Activated T-cell treated with anti-CD3 and anti-CD28 coated beads, Interleukin-2, amount 50 U/mL, for 72 hours (primary cell): ENCODE data around the gene NUP205. TPM values are rescaled to one million over a fixed set of nuclear protein-coding genes. Genes with fewer than 3 reads are reported as not detected.
"Not testable (repeated sequence)": the region's sequence is repeated elsewhere in the genome, so short reads cannot be mapped to it uniquely, and the experiment has no call there.

ENCODE experiments used
- ATAC-seq, 2 donors: fragments of 150-1000 bp; cut with Tn5 transposase; replicated peaks in 1 of 2; 2 replicates each; pipeline ENCODE4 v1.10.0; 2021; ENCODE audit warnings: moderate library complexity in 2 of 2, mild to moderate bottlenecking in 1 of 2
- DNase-seq, 2 donors: peaks; one replicate each; pipeline ENCODE4 v3.0.0; 2021 to 2022; ENCODE audit warnings: mixed read lengths in 1 of 2
- H3K27ac Mint-ChIP-seq: one replicate; pipeline ENCODE4 v1.8.0; 2022; ENCODE audit warnings: mild to moderate bottlenecking, moderate library complexity, mixed read lengths
- H3K27me3 Mint-ChIP-seq: one replicate; pipeline ENCODE4 v1.8.0; 2022; ENCODE audit warnings: low read depth, mixed read lengths
- H3K36me3 Mint-ChIP-seq, 2 donors: one replicate each; pipeline ENCODE4 v1.8.0; 2022; ENCODE audit warnings: mixed read lengths in 2 of 2, mild to moderate bottlenecking in 1 of 2; ENCODE audit not compliant: insufficient read depth in 2 of 2
- H3K4me1 Mint-ChIP-seq: one replicate; pipeline ENCODE4 v1.8.0; 2022; ENCODE audit warnings: low read depth, mixed read lengths
- H3K4me3 Mint-ChIP-seq, 2 donors: one replicate each; pipeline ENCODE4 v1.8.0; 2022; ENCODE audit warnings: mild to moderate bottlenecking in 2 of 2, mixed read lengths in 2 of 2, moderate library complexity in 2 of 2
- H3K9me3 Mint-ChIP-seq, 2 donors: one replicate each; pipeline ENCODE4 v1.8.0; 2022; ENCODE audit warnings: mixed read lengths in 2 of 2
- total RNA-seq, 2 donors: library from RNA; stranded (reverse); gene quantifications; one replicate each; pipeline ENCODE4 v1.2.3, GENCODE V29; 2022

Gene NUP205
- total RNA-seq, 2 donors from 2014 or later, result 76.6 to 79.8 TPM

DNA sequence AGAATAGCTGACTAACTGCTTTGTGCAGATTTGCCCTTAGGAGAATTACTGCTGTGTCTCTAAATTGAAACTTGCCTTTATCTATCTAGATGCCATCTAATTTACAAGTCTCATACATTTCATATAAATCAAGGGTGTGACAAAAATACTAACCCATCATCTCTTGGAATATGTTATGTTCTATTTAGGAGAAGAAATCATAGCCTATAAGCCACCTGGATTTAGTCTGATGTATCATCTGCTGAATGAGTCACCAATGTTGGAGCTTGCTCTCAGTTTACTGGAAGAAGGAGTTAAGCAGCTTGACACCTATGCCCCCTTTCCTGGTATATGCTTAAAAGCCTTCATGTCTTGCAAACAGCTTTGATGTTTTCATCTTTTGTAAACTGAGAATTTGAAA lies 43.5 kb downstream of the NUP205 start:
- Mint-ChIP-seq H3K27ac (peak overlapping the region; percentile 44), H3K9me3 (no peaks in the 10 kb centered on the region), H3K27me3 (no peaks in the 10 kb centered on the region), H3K4me1 (no peaks in the 10 kb centered on the region), H3K4me3 (no peak overlapping the region), H3K36me3 (peaks cover 3 to 35% of the 10 kb centered on the region in 2 donors)
- DNase-seq, result no peak
- ATAC-seq, result no peak

GRCh38 chr7:135602304-135602703 lies 44.6 kb downstream of the NUP205 start:
- peaks cover 3 to 40% of the 10 kb centered on the region in 2 donors for H3K36me3 Mint-ChIP-seq
- H3K27me3 Mint-ChIP-seq, result no peaks in the 10 kb centered on the region
- no peak overlapping the region for H3K4me3 Mint-ChIP-seq
- DNase-seq (no peak), ATAC-seq (no peak)
- peak overlapping the region; percentile 36 for H3K27ac Mint-ChIP-seq
- H3K4me1 Mint-ChIP-seq, result no peaks in the 10 kb centered on the region
- H3K9me3 Mint-ChIP-seq, result no peaks in the 10 kb centered on the region

GRCh38 chr7:135616136-135616535 lies 58.4 kb downstream of the NUP205 start:
- no peak for ATAC-seq
- Mint-ChIP-seq H3K27ac (no peak overlapping the region), H3K27me3 (no peaks in the 10 kb centered on the region)

DNA sequence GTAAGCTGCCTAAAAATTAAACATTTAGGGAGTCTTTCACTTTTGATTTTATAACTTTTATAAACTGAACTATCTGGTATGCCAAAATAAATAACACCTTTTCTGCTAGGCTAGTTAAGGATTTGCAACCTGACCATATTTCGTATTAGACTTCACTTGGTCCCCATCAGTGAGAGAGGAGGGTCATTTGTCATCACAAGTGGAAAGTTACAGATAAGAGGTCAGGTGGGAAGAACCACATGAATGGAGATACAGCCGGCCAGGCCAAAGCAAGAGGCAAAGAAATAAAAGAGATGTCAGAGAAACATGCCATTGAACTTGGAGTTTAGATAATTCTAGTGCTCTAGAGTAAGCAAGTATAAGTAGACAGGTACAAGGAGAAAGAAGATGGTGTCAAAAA lies 60.1 kb downstream of the NUP205 start:
- H3K27me3 Mint-ChIP-seq, result no peaks in the 10 kb centered on the region
- peaks cover 0 to 22% of the 10 kb centered on the region in 2 donors for H3K36me3 Mint-ChIP-seq
- no peak overlapping the region for H3K4me3 Mint-ChIP-seq
- H3K4me1 Mint-ChIP-seq, result no peaks in the 10 kb centered on the region
- H3K9me3 Mint-ChIP-seq, result no peaks in the 10 kb centered on the region
- DNase-seq (no peak), ATAC-seq (no peak)
- peak overlapping the region; percentile 4 for H3K27ac Mint-ChIP-seq

More at GRCh38 chr7:135616136-135616535, 58.4 kb downstream of the NUP205 start:
- no peak for DNase-seq
- Mint-ChIP-seq H3K4me1 (no peaks in the 10 kb centered on the region), H3K4me3 (no peak overlapping the region), H3K9me3 (no peaks in the 10 kb centered on the region), H3K36me3 (peaks cover 0 to 23% of the 10 kb centered on the region in 2 donors)

- no peaks in the 10 kb centered on the region for H3K4me1 Mint-ChIP-seq
- H3K9me3 Mint-ChIP-seq, result no peaks in the 10 kb centered on the region
- DNase-seq (no peak), ATAC-seq (no peak)
- no peak overlapping the region for H3K4me3 Mint-ChIP-seq
- no peaks in the 10 kb centered on the region for H3K27me3 Mint-ChIP-seq
- no peak overlapping the region for H3K27ac Mint-ChIP-seq
- H3K36me3 Mint-ChIP-seq, result peaks cover 0 to 22% of the 10 kb centered on the region in 2 donors
These were observed 60.8 kb downstream of the NUP205 start for GRCh38 chr7:135618510-135618909.

- H3K27me3 Mint-ChIP-seq, result no peaks in the 10 kb centered on the region
- DNase-seq (no peak), ATAC-seq (no peak)
- no peak overlapping the region for H3K4me3 Mint-ChIP-seq
- no peaks in the 10 kb centered on the region for H3K4me1 Mint-ChIP-seq
- H3K27ac Mint-ChIP-seq, result no peak overlapping the region
- peaks cover 0 to 32% of the 10 kb centered on the region in 2 donors for H3K36me3 Mint-ChIP-seq
- H3K9me3 Mint-ChIP-seq, result no peaks in the 10 kb centered on the region
These were observed 62.7 kb downstream of the NUP205 start for GRCh38 chr7:135620447-135620846.

DNA sequence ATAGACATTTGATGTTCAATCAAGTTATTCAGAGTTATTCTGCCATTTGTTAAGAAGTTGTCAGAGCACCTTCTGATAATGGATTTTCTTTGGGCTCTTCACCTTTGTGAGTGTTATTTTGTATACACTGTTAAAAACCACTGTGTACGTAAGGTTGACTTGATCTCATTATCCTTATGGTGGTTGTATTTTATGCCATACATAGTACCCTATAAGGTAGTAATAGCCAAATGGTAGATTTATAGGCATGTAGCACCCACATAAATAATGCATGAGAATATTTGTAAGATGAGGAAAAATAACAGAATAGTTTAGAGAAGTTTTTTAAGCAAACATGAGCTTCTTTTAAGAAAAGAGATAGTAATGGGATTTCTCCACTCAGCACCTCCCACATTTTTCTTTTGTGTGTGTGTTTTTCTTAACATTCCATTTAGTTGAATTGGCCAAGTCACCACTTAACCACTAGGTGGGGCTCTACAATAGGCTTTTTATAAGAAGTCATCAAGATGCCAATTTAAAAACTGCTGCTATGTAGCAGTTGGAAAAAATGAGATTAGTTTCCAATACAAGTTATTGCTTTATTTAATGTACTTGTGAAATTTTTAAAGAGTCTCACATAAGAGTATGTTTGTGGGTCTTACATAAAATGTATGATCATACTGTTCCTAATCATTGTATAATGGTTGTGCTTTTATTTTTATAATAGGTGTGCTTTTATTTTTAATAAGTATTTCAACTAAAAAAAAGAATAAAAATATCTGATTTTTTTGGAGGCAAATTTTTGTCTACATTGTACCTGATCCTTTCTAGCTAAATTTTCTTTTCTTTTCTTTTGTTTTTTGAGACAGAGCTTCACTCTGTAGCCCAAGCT lies 63.5 kb downstream of the NUP205 start:
- no peak overlapping the region for H3K4me3 Mint-ChIP-seq
- H3K9me3 Mint-ChIP-seq, result no peaks in the 10 kb centered on the region
- H3K27me3 Mint-ChIP-seq, result no peaks in the 10 kb centered on the region
- H3K27ac Mint-ChIP-seq, result no peak overlapping the region
- H3K4me1 Mint-ChIP-seq, result no peaks in the 10 kb centered on the region
- peak; percentile 6 to 12 for DNase-seq
- ATAC-seq, result no peak
- peaks cover 0 to 30% of the 10 kb centered on the region in 2 donors for H3K36me3 Mint-ChIP-seq

- no peaks in the 10 kb centered on the region for H3K4me1 Mint-ChIP-seq
- no peak overlapping the region for H3K4me3 Mint-ChIP-seq
- peak overlapping the region; percentile 19 for H3K27ac Mint-ChIP-seq
- no peaks in the 10 kb centered on the region for H3K9me3 Mint-ChIP-seq
- H3K27me3 Mint-ChIP-seq, result no peaks in the 10 kb centered on the region
- H3K36me3 Mint-ChIP-seq, result peaks cover 9 to 46% of the 10 kb centered on the region in 2 donors
- DNase-seq (no peak), ATAC-seq (no peak)
These were observed 76.6 kb downstream of the NUP205 start for GRCh38 chr7:135634191-135634878.

GRCh38 chr7:135639690-135640089 lies 82.0 kb downstream of the NUP205 start:
- not testable (repeated sequence) for H3K9me3 Mint-ChIP-seq, H3K4me3 Mint-ChIP-seq, H3K27ac Mint-ChIP-seq, H3K4me1 Mint-ChIP-seq, ATAC-seq, H3K27me3 Mint-ChIP-seq, DNase-seq
- peaks cover 10 to 31% of the 10 kb centered on the region in 2 donors for H3K36me3 Mint-ChIP-seq

GRCh38 chr7:135644154-135644553 lies 86.4 kb downstream of the NUP205 start:
- ATAC-seq (no peak), DNase-seq (no peak)
- peaks cover 6 to 31% of the 10 kb centered on the region in 2 donors for H3K36me3 Mint-ChIP-seq
- H3K4me3 Mint-ChIP-seq, result no peak overlapping the region
- peak overlapping the region; percentile 47 for H3K27ac Mint-ChIP-seq
- no peaks in the 10 kb centered on the region for H3K4me1 Mint-ChIP-seq
- no peaks in the 10 kb centered on the region for H3K9me3 Mint-ChIP-seq
- H3K27me3 Mint-ChIP-seq, result no peaks in the 10 kb centered on the region

GRCh38 chr7:135644729-135645128 lies 87.0 kb downstream of the NUP205 start:
- Mint-ChIP-seq H3K27ac (peak overlapping the region; percentile 47), H3K27me3 (no peaks in the 10 kb centered on the region), H3K9me3 (no peaks in the 10 kb centered on the region), H3K4me1 (no peaks in the 10 kb centered on the region), H3K4me3 (no peak overlapping the region), H3K36me3 (peaks cover 5 to 30% of the 10 kb centered on the region in 2 donors)
- ATAC-seq (no peak), DNase-seq (no peak)

- H3K9me3 Mint-ChIP-seq, result no peaks in the 10 kb centered on the region
- DNase-seq (peak in 1 of 2 donors; percentile 16), ATAC-seq (peak; percentile 32 to 56)
- no peaks in the 10 kb centered on the region for H3K27me3 Mint-ChIP-seq
- H3K4me1 Mint-ChIP-seq, result no peaks in the 10 kb centered on the region
- peaks cover 3 to 30% of the 10 kb centered on the region in 2 donors for H3K36me3 Mint-ChIP-seq
- no peak overlapping the region for H3K4me3 Mint-ChIP-seq
- H3K27ac Mint-ChIP-seq, result peak overlapping the region; percentile 47
These were observed 87.7 kb downstream of the NUP205 start for GRCh38 chr7:135645296-135645904.

DNA sequence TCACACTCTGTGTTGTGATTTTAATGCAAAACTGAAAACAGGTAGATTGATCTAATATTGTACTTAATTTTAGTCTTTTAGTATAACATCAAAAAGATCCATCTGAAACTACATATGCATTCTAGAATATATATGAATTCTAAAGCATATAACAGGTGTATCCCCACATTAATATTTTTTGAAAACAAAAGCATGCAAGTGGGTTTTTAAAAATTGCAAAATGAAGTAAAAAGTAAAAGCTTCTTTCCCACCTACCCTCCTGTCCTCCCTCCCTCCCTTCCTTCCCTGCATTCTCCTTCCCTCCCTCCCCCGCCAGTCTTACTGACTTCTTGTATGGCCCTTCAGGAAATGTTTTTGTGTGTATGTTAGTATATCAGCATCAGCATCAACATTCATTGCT lies 90.0 kb downstream of the NUP205 start:
- H3K27ac Mint-ChIP-seq, result no peak overlapping the region
- ATAC-seq (no peak), DNase-seq (no peak)
- peaks cover 3 to 21% of the 10 kb centered on the region in 2 donors for H3K36me3 Mint-ChIP-seq
- no peak overlapping the region for H3K4me3 Mint-ChIP-seq
- no peaks in the 10 kb centered on the region for H3K27me3 Mint-ChIP-seq
- H3K9me3 Mint-ChIP-seq, result no peaks in the 10 kb centered on the region
- H3K4me1 Mint-ChIP-seq, result no peaks in the 10 kb centered on the region
